Mucosa of rectum (tissue), 2 donors: ENCODE data around the gene TMEM89.

Source experiments
- H3K27ac ChIP-seq, 2 donors: one replicate each; pipeline ENCODE4 v1.7.0; 2013; ENCODE audit warnings: inconsistent platforms in 2 of 2, low read depth in 2 of 2, low read length in 2 of 2
- H3K27me3 ChIP-seq, 2 donors: one replicate each; pipeline ENCODE4 v1.7.0; 2013; ENCODE audit warnings: low read length in 2 of 2; ENCODE audit not compliant: control insufficient read depth in 2 of 2, insufficient read depth in 2 of 2
- H3K36me3 ChIP-seq, 2 donors: one replicate each; pipeline ENCODE4 v1.7.0; 2013; ENCODE audit warnings: low read length in 2 of 2; ENCODE audit not compliant: control insufficient read depth in 2 of 2, insufficient read depth in 2 of 2
- H3K4me1 ChIP-seq, 2 donors: one replicate each; pipeline ENCODE4 v1.7.0; 2013; ENCODE audit warnings: low read length in 2 of 2, mild to moderate bottlenecking in 1 of 2; ENCODE audit not compliant: control insufficient read depth in 2 of 2, insufficient read depth in 2 of 2
- H3K4me3 ChIP-seq, 2 donors: one replicate each; pipeline ENCODE4 v1.7.0; 2013; ENCODE audit warnings: low read length in 2 of 2
- H3K9ac ChIP-seq, 2 donors: one replicate each; pipeline ENCODE4 v1.7.0; 2013; ENCODE audit warnings: low read length in 2 of 2, low read depth in 1 of 2, mild to moderate bottlenecking in 1 of 2
- H3K9me3 ChIP-seq, 2 donors: one replicate each; pipeline ENCODE4 v1.7.0; 2013; ENCODE audit warnings: low read length in 2 of 2; ENCODE audit not compliant: control insufficient read depth in 2 of 2
- donor health status: healthy.
- donor health status: Normal muscosa, but diverticular disease.

Gene TMEM89

DNA sequence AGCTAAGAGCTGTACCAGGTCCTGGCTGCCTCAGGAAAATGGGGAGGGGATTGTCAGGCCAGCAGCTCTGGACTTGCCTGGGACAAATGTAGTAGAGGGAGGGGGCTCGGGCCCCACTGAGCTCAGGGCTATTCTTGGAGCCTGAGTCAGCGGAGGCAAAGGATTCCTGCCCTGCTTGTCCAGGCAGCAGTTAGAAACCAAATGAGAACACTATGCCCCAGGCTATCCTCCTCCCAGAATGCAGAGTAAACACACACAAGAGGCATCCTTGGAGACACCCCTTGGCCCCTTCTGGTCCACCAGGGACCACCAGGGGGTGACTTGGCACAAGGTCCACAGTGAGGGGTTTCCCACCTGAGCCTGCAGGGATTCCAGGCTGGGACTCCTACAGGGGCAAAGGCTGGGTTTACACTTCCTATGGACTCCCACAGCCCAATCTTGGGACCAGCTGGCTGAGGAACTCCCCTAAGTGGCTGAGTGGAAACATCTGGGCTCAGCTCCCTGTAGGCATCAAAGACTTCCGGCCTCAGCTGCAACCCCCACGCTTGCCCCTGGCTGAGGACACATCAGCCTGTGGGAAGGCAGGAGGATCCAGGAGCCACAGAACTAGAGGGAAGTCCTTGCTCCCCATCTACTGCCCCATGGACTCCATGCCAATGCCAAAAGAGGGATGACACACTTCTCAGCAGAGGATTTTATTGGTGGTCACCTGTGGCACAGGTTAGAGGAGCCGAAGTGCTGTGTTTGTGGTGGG lies 23.1 kb downstream of the TMEM89 start:
- peaks cover 50 to 53% of the 10 kb centered on the region in 2 donors for H3K36me3 ChIP-seq
- peak overlapping the region; percentile 78 to 79 for H3K27ac ChIP-seq
- no peak overlapping the region for H3K4me3 ChIP-seq
- H3K27me3 ChIP-seq: peaks cover 0 to 7% of the 10 kb centered on the region in 2 donors
- peak overlapping the region in 1 of 2 donors; percentile 45 for H3K9ac ChIP-seq
- peaks cover 11 to 14% of the 10 kb centered on the region in 2 donors for H3K4me1 ChIP-seq
- H3K9me3 ChIP-seq: no peaks in the 10 kb centered on the region

DNA sequence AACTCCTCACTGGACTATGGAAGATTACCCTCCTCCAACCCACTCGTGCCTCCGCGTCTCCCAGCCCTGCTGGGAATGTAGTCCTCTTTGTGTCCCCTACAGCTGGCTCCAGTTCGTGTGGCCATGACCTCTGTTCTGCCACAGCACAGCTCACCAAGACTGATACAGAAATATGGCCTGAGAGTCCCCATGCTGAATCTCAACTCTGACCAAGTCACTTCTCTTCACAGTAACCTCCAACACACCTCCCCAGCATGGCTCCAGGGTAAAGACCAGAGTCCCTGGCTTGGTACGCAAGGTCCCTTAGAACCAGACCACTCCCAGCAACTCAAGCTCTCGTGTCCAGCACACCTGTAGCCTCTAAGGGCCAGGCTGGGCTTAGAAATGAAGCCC lies 24.2 kb downstream of the TMEM89 start:
- no peaks in the 10 kb centered on the region for H3K9me3 ChIP-seq
- H3K36me3 ChIP-seq: peaks cover 40 to 42% of the 10 kb centered on the region in 2 donors
- H3K4me1 ChIP-seq: peaks cover 11 to 14% of the 10 kb centered on the region in 2 donors
- H3K4me3 ChIP-seq: no peak overlapping the region
- H3K27ac ChIP-seq: peak overlapping the region; percentile 78 to 79
- H3K27me3 ChIP-seq: peaks cover 0 to 7% of the 10 kb centered on the region in 2 donors
- no peak overlapping the region for H3K9ac ChIP-seq

- Histone ChIP-seq H3K9ac (no peak overlapping the region), H3K36me3 (peaks cover 36 to 39% of the 10 kb centered on the region in 2 donors), H3K27me3 (peaks cover 0 to 7% of the 10 kb centered on the region in 2 donors), H3K4me1 (peaks cover 11 to 14% of the 10 kb centered on the region in 2 donors), H3K4me3 (no peak overlapping the region), H3K27ac (peak overlapping the region in 1 of 2 donors; percentile 13), H3K9me3 (no peaks in the 10 kb centered on the region)
Observed at GRCh38 chr3:48596676-48597407, 24.7 kb downstream of the TMEM89 start.

GRCh38 chr3:48596157-48596556 lies 25.4 kb downstream of the TMEM89 start:
- H3K9ac ChIP-seq: peak overlapping the region in 1 of 2 donors; percentile 1
- H3K27me3 ChIP-seq: peaks cover 0 to 7% of the 10 kb centered on the region in 2 donors
- H3K4me3 ChIP-seq: no peak overlapping the region
- H3K4me1 ChIP-seq: peaks cover 11 to 14% of the 10 kb centered on the region in 2 donors
- peaks cover 29 to 34% of the 10 kb centered on the region in 2 donors for H3K36me3 ChIP-seq
- no peaks in the 10 kb centered on the region for H3K9me3 ChIP-seq
- peak overlapping the region in 1 of 2 donors; percentile 32 for H3K27ac ChIP-seq

GRCh38 chr3:48595526-48596121 lies 25.9 kb downstream of the TMEM89 start:
- Histone ChIP-seq H3K9ac (no peak overlapping the region), H3K27me3 (peaks cover 0 to 7% of the 10 kb centered on the region in 2 donors), H3K9me3 (no peaks in the 10 kb centered on the region), H3K36me3 (peaks cover 24 to 29% of the 10 kb centered on the region in 2 donors), H3K4me1 (peaks cover 11 to 14% of the 10 kb centered on the region in 2 donors), H3K27ac (peak overlapping the region; percentile 24 to 32), H3K4me3 (no peak overlapping the region)

- Histone ChIP-seq H3K4me3 (peak within 1 kb of the TSS; percentile 37 to 48), H3K27ac (peak within 1 kb of the TSS; percentile 24 to 32), H3K27me3 (peaks cover 0 to 7% of the 10 kb centered on the region in 2 donors), H3K4me1 (peaks cover 11 to 14% of the 10 kb centered on the region in 2 donors), H3K9ac (peak within 1 kb of the TSS; percentile 32 to 59), H3K9me3 (no peaks in the 10 kb centered on the region), H3K36me3 (peaks cover 19 to 23% of the 10 kb centered on the region in 2 donors)
Observed at GRCh38 chr3:48595075-48595525, 26.5 kb downstream of the TMEM89 start, which contains the start of gene COL7A1. TSS of gene COL7A1 (minus strand) at chr3:48595329. CDS start at chr3:48595159, 170 bp downstream.

DNA sequence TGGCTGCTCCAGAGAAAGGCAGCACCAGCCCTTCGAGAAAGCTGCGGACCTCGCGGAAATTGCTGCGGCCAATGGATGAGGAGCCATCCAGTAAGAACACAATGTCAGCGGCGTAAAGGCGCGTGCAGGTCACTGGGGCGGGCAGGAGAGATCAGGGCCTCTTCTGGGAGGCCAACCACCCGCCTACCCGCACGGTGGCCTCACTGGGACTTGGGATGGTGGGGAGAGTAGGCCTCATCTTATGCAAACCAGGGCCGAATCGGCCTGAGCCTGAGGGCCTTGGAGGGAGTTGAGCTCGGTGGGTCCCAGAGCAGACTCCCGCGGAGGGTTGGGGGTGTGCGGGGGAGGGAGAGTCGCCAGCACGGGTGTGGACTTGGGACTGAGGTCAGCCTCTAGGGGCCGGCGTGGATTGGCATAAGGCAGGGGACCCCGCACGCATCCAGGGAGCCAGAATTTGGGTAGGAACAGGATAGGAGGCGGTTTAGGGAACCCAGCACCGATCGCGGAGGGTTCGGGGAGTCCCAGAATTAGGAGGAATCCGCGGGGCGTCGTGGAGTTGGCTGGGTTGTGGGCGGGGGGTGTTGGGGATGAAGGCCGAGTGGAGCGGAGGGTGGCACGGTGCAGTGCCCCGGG lies 27.0 kb downstream of the TMEM89 start:
- Histone ChIP-seq H3K27ac (no peak overlapping the region), H3K27me3 (peaks cover 0 to 7% of the 10 kb centered on the region in 2 donors), H3K9me3 (no peaks in the 10 kb centered on the region), H3K4me1 (peaks cover 11 to 14% of the 10 kb centered on the region in 2 donors), H3K9ac (peak overlapping the region; percentile 32 to 59), H3K4me3 (peak overlapping the region; percentile 37 to 48), H3K36me3 (peaks cover 13 to 18% of the 10 kb centered on the region in 2 donors)

GRCh38 chr3:48593337-48593736 lies 28.2 kb downstream of the TMEM89 start:
- peaks cover 0 to 7% of the 10 kb centered on the region in 2 donors for H3K27me3 ChIP-seq
- no peak overlapping the region for H3K4me3 ChIP-seq
- no peaks in the 10 kb centered on the region for H3K9me3 ChIP-seq
- H3K36me3 ChIP-seq: peaks cover 1 to 6% of the 10 kb centered on the region in 2 donors
- peaks cover 7 to 12% of the 10 kb centered on the region in 2 donors for H3K4me1 ChIP-seq
- no peak overlapping the region for H3K9ac ChIP-seq
- H3K27ac ChIP-seq: no peak overlapping the region

GRCh38 chr3:48592519-48593087 lies 29.0 kb downstream of the TMEM89 start:
- Histone ChIP-seq H3K9me3 (no peaks in the 10 kb centered on the region), H3K9ac (no peak overlapping the region), H3K27ac (no peak overlapping the region), H3K36me3 (peaks cover 0 to 2% of the 10 kb centered on the region in 2 donors), H3K27me3 (peaks cover 0 to 7% of the 10 kb centered on the region in 2 donors), H3K4me1 (peaks cover 4 to 7% of the 10 kb centered on the region in 2 donors), H3K4me3 (no peak overlapping the region)
